ENCODE results near the gene DHRS3. TPM values are rescaled to one million over a fixed set of nuclear protein-coding genes. Genes with fewer than 3 reads are reported as not detected.

The DHRS3 gene
- total and polyA plus RNA-seq, 2 of the 13 experiments (the other 11 are each of a cell fraction or from before 2014, with no cell fraction given): 48.5 to 90.5 TPM

- no peaks in the 10 kb centered on the region for H3K79me2 ChIP-seq (ENCODE audit: insufficient read depth, low read length)
- H3K4me1 ChIP-seq (ENCODE audit: insufficient read depth, low read length): no peaks in the 10 kb centered on the region
- H3K27ac ChIP-seq (ENCODE audit: extremely low read length, insufficient read depth, low read length): no peak overlapping the region
- H3K27me3 ChIP-seq (ENCODE audit: control insufficient read depth in 1 of 2, insufficient read depth in 2 of 2, low read length in 2 of 2): no peaks in the 10 kb centered on the region
- DNase-seq (ENCODE audit: low spot score): no peak
- no peak overlapping the region for H2AFZ ChIP-seq (ENCODE audit: low read length)
- no peak overlapping the region for H3K4me3 ChIP-seq (replicated peaks in 1 of 3; ENCODE audit: insufficient read depth in 1 of 3, low read depth in 2 of 3, low read length in 3 of 3)
- no peaks in the 10 kb centered on the region for H4K20me1 ChIP-seq (ENCODE audit: insufficient read depth, low read length)
- POLR2A ChIA-PET: no interaction called here
- no peak overlapping the region for H3K4me2 ChIP-seq (ENCODE audit: low read depth, low read length)
- no peak for ATAC-seq
- H3K36me3 ChIP-seq (replicated peaks in 1 of 2; ENCODE audit: control insufficient read depth in 1 of 2, insufficient read depth in 2 of 2, low read length in 2 of 2): peaks cover 40 to 65% of the 10 kb centered on the region in 2 experiments
- no TSS peak for BruUV-seq (replicated peaks)
- H3K9ac ChIP-seq (ENCODE audit: insufficient read depth, low read depth, low read length): no peak overlapping the region
- in situ Hi-C loops (cut with HindIII; ENCODE audit: extremely low pct_ligation_motif_present, low pct_unique_long_range_greater_than_20kb) (no loop called here), intact Hi-C loops (cut with micrococcal nuclease; ENCODE audit: unreplicated experiment) (no loop called here)
- 100% methylated on average over 3 of the region's 5 CpGs for WGBS (ENCODE audit: low lambda C conversion rate)
- no peak for FAIRE-seq
- CTCF ChIA-PET (ENCODE audit: low intra/inter-chr PET ratio, low total read pairs): no interaction called here
- no peaks in the 10 kb centered on the region for H3K9me3 ChIP-seq (ENCODE audit: low read length)
- TF ChIP-seq SOX13 (IDR thresholded peaks at IDR 0.05) (no peak), SOX13 (CRISPR knock-in tag; conservative IDR thresholded peaks at IDR 0.05 in 1 of 2, IDR thresholded peaks at IDR 0.05 in 1 of 2) (no peak), DBP (CRISPR knock-in tag; IDR thresholded peaks at IDR 0.05; ENCODE audit: not compliant biosample characterization) (no peak), KLF12 (CRISPR knock-in tag; IDR thresholded peaks at IDR 0.05; ENCODE audit: borderline replicate concordance) (no peak), ZNF260 (CRISPR knock-in tag; IDR thresholded peaks at IDR 0.05; ENCODE audit: borderline replicate concordance, low read depth) (no peak), ZNF510 (CRISPR knock-in tag; IDR thresholded peaks at IDR 0.05; ENCODE audit: low read depth) (no peak), FOXJ3 (CRISPR knock-in tag; IDR thresholded peaks at IDR 0.05; ENCODE audit: borderline replicate concordance) (no peak), TSC22D2 (CRISPR knock-in tag; IDR thresholded peaks at IDR 0.05; ENCODE audit: borderline replicate concordance) (no peak), EP300 (IDR thresholded peaks at IDR 0.05; ENCODE audit: low read depth in 2 of 2, low read length in 2 of 2) (no peak), EP300 (CRISPR knock-in tag; IDR thresholded peaks at IDR 0.05; ENCODE audit: borderline replicate concordance) (no peak), ZFP82 (CRISPR knock-in tag; IDR thresholded peaks at IDR 0.05; ENCODE audit: borderline replicate concordance) (no peak), ZNF775 (CRISPR knock-in tag; IDR thresholded peaks at IDR 0.05; ENCODE audit: borderline replicate concordance) (no peak), MTERF4 (CRISPR knock-in tag; IDR thresholded peaks at IDR 0.05) (no peak), KAT2B (IDR thresholded peaks at IDR 0.05; ENCODE audit: borderline replicate concordance, low read depth, low read length) (no peak), HNRNPUL1 (IDR thresholded peaks at IDR 0.05; ENCODE audit: low read depth, low read length) (no peak), ATF6 (CRISPR knock-in tag; conservative IDR thresholded peaks at IDR 0.05) (no peak), TBX2 (CRISPR knock-in tag; IDR thresholded peaks at IDR 0.05; ENCODE audit: borderline replicate concordance) (no peak), SAFB2 (CRISPR knock-in tag; IDR thresholded peaks at IDR 0.05; ENCODE audit: borderline replicate concordance, low read depth) (no peak), EED (CRISPR knock-in tag; IDR thresholded peaks at IDR 0.05) (no peak)
Measured at GRCh38 chr1:12570291-12570690, 47.7 kb downstream of the DHRS3 start.
